Measurements from ENCODE around the gene CLPTM1L. TPM values are rescaled to one million over a fixed set of nuclear protein-coding genes. Genes with fewer than 3 reads are reported as not detected.
A peak's percentile ranks its signal among the peaks of the same experiment; 100 is the strongest.

Gene CLPTM1L
- total and polyA plus RNA-seq, 10 donors, result 39.7 to 118 (median 94.9) TPM

GRCh38 chr5:1315018-1315708 lies 29.7 kb downstream of the CLPTM1L start:
- Histone ChIP-seq H3K36me3 (peaks cover 0 to 34% (median 27%) of the 10 kb centered on the region in 6 donors), H3K27ac (peak overlapping the region in 5 of 8 donors; percentile 60 to 85 (median 77)), H3K9me3 (peaks cover 0 to 16% (median 10%) of the 10 kb centered on the region in 8 donors), H3K27me3 (replicated peaks in 1 of 7) (peaks cover 0 to 28% (median 1%) of the 10 kb centered on the region in 7 donors), H3K4me3 (peak overlapping the region in 2 of 8 donors; percentile 24 to 64), H3K4me1 (peaks cover 12 to 57% (median 45%) of the 10 kb centered on the region in 6 donors)
- peak; percentile 66 for DNase-seq
- WGBS, 5 donors, result 63 to 77% (median 66%) methylated on average over 13 of the region's 13 CpGs
- no peak for TF ChIP-seq POLR2AphosphoS5 (IDR thresholded peaks at IDR 0.05)
- TF ChIP-seq CTCF (IDR thresholded peaks at IDR 0.05 in 8 of 11, conservative IDR thresholded peaks at IDR 0.05 in 3 of 11), result no peak
- no peak for TF ChIP-seq POLR2A (IDR thresholded peaks at IDR 0.05)
- intact Hi-C loops (cut with DNase I; ENCODE audit: low total_unique reads), result no loop called here

GRCh38 chr5:1314564-1314982 lies 30.3 kb downstream of the CLPTM1L start:
- peaks cover 0 to 17% (median 10%) of the 10 kb centered on the region in 8 donors for H3K9me3 ChIP-seq
- intact Hi-C loops (cut with DNase I; ENCODE audit: low total_unique reads), result no loop called here
- peaks cover 12 to 57% (median 45%) of the 10 kb centered on the region in 6 donors for H3K4me1 ChIP-seq
- peak; percentile 74 for DNase-seq
- peaks cover 0 to 30% (median 2%) of the 10 kb centered on the region in 7 donors for H3K27me3 ChIP-seq (replicated peaks in 1 of 7)
- H3K36me3 ChIP-seq, result peaks cover 0 to 28% (median 21%) of the 10 kb centered on the region in 6 donors
- H3K27ac ChIP-seq, result peak overlapping the region in 3 of 8 donors; percentile 77 to 85 (median 77)
- TF ChIP-seq CTCF (IDR thresholded peaks at IDR 0.05 in 8 of 11, conservative IDR thresholded peaks at IDR 0.05 in 3 of 11), result no peak
- no peak for TF ChIP-seq POLR2A (IDR thresholded peaks at IDR 0.05)
- no peak for TF ChIP-seq POLR2AphosphoS5 (IDR thresholded peaks at IDR 0.05)
- 89 to 94% (median 93%) methylated on average over 10 to 13 of the region's 13 CpGs for WGBS, 5 donors
- no peak overlapping the region for H3K4me3 ChIP-seq

DNA sequence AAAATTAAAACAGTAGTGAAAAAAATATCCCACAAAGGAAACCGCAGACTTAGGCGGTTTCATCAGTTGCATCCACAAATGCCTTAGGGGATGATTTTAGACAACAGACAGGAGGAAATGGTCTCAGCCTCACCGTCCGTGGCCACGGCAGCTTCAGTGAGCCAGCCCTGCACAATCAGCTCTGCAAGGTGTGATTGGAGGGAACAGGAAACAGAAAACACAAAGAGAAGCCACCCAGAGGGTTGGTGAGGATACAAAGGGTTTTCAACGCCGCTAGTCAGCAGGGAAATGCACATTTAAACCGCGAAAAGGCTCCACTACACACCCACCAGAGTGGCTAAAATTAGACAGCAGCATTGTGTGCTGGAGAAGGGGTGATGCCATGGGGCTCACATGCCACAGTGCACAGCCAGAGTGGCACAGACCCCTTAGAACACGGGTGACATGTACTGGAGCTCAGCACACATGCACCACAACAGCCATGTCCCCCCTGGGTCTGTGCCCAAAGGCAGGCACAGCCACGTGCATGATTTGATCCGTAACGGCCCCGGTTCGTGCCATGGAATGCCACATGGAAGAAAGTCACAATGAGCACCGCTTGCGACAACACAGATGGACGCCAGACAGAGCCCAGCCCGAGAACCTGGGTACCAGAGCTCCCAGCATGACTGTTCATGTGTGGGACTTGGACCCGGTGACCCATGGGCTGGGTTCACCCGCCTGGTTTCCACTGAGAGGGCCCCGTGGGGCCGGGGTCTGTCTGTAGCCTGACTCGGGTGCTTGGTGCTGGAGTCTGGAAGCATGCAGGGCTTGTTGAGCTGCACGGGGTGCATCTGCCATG lies 31.7 kb downstream of the CLPTM1L start:
- H3K4me1 ChIP-seq, result peaks cover 12 to 57% (median 45%) of the 10 kb centered on the region in 6 donors
- peak overlapping the region in 4 of 8 donors; percentile 2 to 85 (median 54) for H3K27ac ChIP-seq
- intact Hi-C loops (cut with DNase I; ENCODE audit: low total_unique reads), result no loop called here
- H3K36me3 ChIP-seq, result peaks cover 0 to 14% (median 8%) of the 10 kb centered on the region in 6 donors
- WGBS, 5 donors, result 21 to 36% (median 33%) methylated on average over 17 to 25 of the region's 25 CpGs
- peaks cover 0 to 30% (median 2%) of the 10 kb centered on the region in 7 donors for H3K27me3 ChIP-seq (replicated peaks in 1 of 7)
- DNase-seq, result peak; percentile 79
- peak overlapping the region in 1 of 8 donors; percentile 42 for H3K4me3 ChIP-seq
- TF ChIP-seq POLR2AphosphoS5 (IDR thresholded peaks at IDR 0.05) (peak in 2 of 3 donors; percentile 30), CTCF (IDR thresholded peaks at IDR 0.05 in 8 of 11, conservative IDR thresholded peaks at IDR 0.05 in 3 of 11) (no peak)
- H3K9me3 ChIP-seq, result peaks cover 0 to 17% (median 10%) of the 10 kb centered on the region in 8 donors
